Central memory CD8-positive, alpha-beta T cell (primary cell): Measurements from ENCODE around the gene FRMD5.

Experiments
- ATAC-seq: fragments of 150-1000 bp; cut with Tn5 transposase; replicated peaks from 2 replicates; pipeline ENCODE4 v1.10.0; 2022; ENCODE audit warnings: mild to moderate bottlenecking, moderate FRiP score, moderate number of reproducible peaks; ENCODE audit not compliant: poor library complexity, severe bottlenecking; ENCODE audit errors: extremely low read depth
- DNase-seq, 2 donors: peaks; one replicate each; pipeline ENCODE4 v3.0.0; 2021; ENCODE audit warnings: low spot score in 2 of 2
- H3K27ac Mint-ChIP-seq: one replicate; pipeline ENCODE4 v1.8.0; 2022; ENCODE audit warnings: low read depth, mild to moderate bottlenecking, moderate library complexity, mixed read lengths
- H3K27me3 Mint-ChIP-seq: one replicate; pipeline ENCODE4 v1.8.0; 2022; ENCODE audit warnings: mixed read lengths
- H3K36me3 Mint-ChIP-seq: one replicate; pipeline ENCODE4 v1.8.0; 2022; ENCODE audit warnings: mild to moderate bottlenecking, moderate library complexity, mixed read lengths; ENCODE audit not compliant: insufficient read depth
- H3K4me1 Mint-ChIP-seq: one replicate; pipeline ENCODE4 v1.8.0; 2022; ENCODE audit warnings: mixed read lengths
- H3K4me3 Mint-ChIP-seq: one replicate; pipeline ENCODE4 v1.8.0; 2022; ENCODE audit warnings: mild to moderate bottlenecking, moderate library complexity, mixed read lengths
- H3K9me3 Mint-ChIP-seq: one replicate; pipeline ENCODE4 v1.8.0; 2022; ENCODE audit warnings: mixed read lengths

The FRMD5 gene

DNA sequence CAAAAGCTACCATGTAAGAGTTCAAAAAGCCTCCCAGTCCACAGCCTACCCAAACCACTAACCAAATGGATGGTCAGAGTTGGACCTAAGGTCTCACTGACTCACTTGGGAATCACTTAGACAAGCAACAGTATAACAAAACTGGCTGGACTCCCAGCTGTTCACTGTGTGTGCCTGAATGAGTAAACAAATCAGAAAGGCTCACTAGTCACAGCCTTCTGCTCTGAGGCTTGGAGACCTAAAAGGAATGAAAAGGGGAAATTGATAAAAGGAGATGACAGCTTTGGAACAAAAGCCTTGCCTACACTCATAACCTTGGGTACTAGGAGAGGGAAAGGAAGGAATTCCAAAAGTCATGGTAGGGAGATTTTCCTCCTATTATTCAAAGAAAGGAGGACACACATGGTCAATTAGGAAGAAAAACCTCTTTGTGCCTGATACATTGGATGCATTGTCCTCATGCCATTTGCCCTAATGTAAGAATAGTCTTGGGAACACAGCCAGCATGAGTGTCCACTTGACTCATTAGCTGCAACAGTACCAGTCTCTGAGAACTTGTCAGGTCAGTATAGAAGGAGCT lies 92.3 kb downstream of the FRMD5 start:
- H3K27me3 Mint-ChIP-seq: peaks cover 48% of the 10 kb centered on the region
- H3K9me3 Mint-ChIP-seq: no peaks in the 10 kb centered on the region
- H3K4me3 Mint-ChIP-seq: no peak overlapping the region
- no peaks in the 10 kb centered on the region for H3K4me1 Mint-ChIP-seq
- H3K36me3 Mint-ChIP-seq: peaks cover 1% of the 10 kb centered on the region
- DNase-seq (no peak), ATAC-seq (no peak)
- no peak overlapping the region for H3K27ac Mint-ChIP-seq

DNA sequence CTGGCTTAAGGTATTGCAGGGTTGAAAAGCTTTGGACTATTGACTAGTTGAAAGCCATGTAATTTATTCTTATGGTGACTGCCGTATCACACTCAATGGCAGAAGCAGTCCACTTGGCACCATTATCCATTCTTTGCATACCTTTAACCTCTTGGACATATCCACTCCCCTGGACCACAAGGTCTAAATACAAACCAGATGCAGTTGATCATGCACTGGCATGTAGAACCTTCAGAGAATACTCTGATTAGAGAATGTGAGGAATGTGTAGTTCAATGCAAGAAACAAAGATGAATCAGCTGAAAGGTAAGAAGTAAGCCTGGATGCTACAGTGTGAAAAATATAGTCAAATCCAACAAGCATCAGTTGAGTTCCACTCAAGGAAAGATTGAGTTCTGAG lies 93.1 kb downstream of the FRMD5 start:
- Mint-ChIP-seq H3K4me3 (no peak overlapping the region), H3K36me3 (peaks cover 1% of the 10 kb centered on the region), H3K27me3 (peaks cover 43% of the 10 kb centered on the region), H3K4me1 (no peaks in the 10 kb centered on the region), H3K27ac (no peak overlapping the region), H3K9me3 (no peaks in the 10 kb centered on the region)
- no peak for ATAC-seq
- DNase-seq: no peak

DNA sequence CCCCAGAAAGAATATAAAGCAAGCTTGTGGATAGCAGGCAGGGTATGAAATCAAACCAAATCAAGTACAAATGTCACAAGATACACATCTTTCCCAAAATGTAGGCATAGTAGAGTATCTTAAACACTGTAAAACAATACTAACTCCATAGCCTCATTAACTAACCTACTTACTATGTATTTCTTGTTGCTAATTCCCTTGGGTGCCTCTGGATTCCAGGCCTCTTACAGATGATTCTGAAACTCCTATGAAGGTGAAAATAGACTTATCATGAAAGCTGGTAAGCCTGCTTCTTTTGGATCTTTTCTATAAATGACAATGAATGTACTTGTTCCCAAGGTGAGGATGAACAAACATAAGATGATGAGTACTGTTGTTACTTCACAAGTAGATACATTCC lies 93.8 kb downstream of the FRMD5 start:
- ATAC-seq (no peak), DNase-seq (no peak)
- H3K36me3 Mint-ChIP-seq: peaks cover 1% of the 10 kb centered on the region
- peaks cover 37% of the 10 kb centered on the region for H3K27me3 Mint-ChIP-seq
- H3K9me3 Mint-ChIP-seq: no peaks in the 10 kb centered on the region
- no peak overlapping the region for H3K27ac Mint-ChIP-seq
- H3K4me3 Mint-ChIP-seq: no peak overlapping the region
- no peaks in the 10 kb centered on the region for H3K4me1 Mint-ChIP-seq

DNA sequence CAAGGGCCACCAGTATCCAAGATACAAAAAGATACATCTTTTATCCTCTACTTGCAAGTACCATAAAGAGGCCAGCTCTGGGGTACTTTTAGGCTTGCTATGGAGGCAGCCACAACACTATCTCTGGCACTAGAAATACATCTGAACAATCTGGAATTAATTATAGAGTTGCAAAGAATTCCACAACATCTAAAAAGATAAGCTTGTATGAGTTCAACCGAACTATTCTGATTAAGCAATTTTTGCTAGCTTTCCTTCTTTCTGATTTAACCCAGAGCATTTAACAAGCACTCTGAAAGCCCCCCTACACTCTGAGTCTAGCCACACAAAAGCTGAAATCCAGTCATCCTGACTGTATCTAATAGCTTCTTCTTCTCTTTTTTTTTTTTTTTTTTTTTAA lies 95.4 kb downstream of the FRMD5 start:
- peaks cover 1% of the 10 kb centered on the region for H3K36me3 Mint-ChIP-seq
- ATAC-seq: no peak
- H3K27ac Mint-ChIP-seq: no peak overlapping the region
- DNase-seq: no peak
- no peaks in the 10 kb centered on the region for H3K4me1 Mint-ChIP-seq
- H3K4me3 Mint-ChIP-seq: no peak overlapping the region
- no peaks in the 10 kb centered on the region for H3K9me3 Mint-ChIP-seq
- H3K27me3 Mint-ChIP-seq: peaks cover 45% of the 10 kb centered on the region

DNA sequence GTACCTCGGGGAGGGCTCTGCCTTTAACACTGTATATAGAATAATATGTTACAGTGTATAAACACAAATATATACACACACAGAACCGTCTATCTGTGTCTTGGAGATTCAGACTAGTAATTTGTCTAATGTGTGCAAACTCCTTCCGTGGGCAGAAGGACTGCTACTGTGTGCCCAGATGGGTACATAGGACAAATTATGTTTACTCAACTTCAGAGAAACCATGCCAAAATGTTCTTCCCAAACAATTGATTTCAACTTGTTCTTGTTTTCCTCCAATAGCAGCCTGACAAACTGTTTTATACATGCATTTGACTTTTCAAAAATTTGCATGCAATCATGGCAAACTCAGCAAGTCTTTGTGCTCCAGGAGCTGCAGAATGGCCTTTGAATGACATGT lies 97.5 kb downstream of the FRMD5 start:
- no peak for ATAC-seq
- Mint-ChIP-seq H3K4me1 (no peaks in the 10 kb centered on the region), H3K27ac (no peak overlapping the region), H3K4me3 (no peak overlapping the region), H3K9me3 (no peaks in the 10 kb centered on the region), H3K36me3 (peaks cover 1% of the 10 kb centered on the region), H3K27me3 (peaks cover 51% of the 10 kb centered on the region)
- no peak for DNase-seq

DNA sequence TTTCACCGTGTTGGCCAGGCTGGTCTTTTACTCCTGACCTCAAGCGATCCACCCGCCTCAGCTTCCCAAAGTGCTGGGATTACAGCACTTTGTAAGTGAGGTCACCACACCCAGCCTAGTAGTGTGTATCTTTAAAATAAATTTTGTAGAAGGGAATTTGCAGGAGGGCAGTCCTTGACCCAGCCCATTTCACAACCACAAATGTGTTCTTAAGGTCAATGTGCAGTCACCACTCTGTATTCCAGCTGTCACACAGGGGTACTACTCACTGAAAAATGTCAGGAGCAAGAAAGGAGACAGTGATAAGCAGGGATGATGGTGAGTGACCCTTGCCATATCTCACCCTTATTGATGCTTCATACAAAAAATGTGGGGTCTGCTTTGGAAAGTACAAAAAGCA lies 98.5 kb downstream of the FRMD5 start:
- DNase-seq: no peak
- Mint-ChIP-seq H3K4me1 (no peaks in the 10 kb centered on the region), H3K36me3 (no peaks in the 10 kb centered on the region), H3K4me3 (no peak overlapping the region), H3K27me3 (peaks cover 51% of the 10 kb centered on the region), H3K9me3 (no peaks in the 10 kb centered on the region), H3K27ac (no peak overlapping the region)
- no peak for ATAC-seq

DNA sequence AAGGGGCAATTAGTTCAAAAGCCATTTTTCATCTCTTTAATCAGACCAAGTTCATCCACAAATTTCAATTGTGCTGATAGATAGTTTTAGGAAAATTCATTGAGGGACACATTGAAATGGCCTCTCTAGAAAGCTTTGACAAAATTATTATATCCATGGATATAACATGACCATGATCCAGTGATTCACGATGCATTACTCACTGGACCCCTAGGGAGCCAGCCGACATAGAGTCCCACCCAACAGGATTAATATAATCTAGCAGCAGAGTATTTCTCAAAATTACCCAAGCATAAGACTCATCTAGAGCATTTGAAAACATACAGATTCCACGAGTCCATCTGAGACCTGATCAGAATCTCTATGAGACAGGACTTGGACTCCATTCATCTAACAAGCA lies 100.3 kb downstream of the FRMD5 start:
- DNase-seq: no peak
- Mint-ChIP-seq H3K36me3 (no peaks in the 10 kb centered on the region), H3K27ac (no peak overlapping the region), H3K4me3 (no peak overlapping the region), H3K27me3 (peaks cover 44% of the 10 kb centered on the region), H3K9me3 (no peaks in the 10 kb centered on the region), H3K4me1 (no peaks in the 10 kb centered on the region)
- no peak for ATAC-seq

DNA sequence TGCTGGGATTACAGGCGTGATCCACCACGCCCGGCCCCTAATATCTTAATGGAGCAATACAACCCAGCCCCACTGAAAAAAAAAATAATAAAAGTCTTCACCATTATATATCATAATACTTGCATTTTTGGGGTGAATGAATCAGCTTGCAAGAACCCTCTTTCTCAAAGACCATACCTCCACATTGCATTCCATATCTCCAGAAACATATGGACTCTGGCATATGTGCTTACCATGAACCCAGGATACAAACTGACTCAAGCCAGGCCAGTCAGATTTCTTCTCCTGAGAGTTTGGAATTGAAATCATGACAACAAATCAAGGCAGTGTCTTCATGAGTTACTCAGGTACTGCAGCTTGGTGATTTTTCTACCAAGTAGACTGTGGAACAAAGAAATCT lies 101.2 kb downstream of the FRMD5 start:
- no peaks in the 10 kb centered on the region for H3K9me3 Mint-ChIP-seq
- peaks cover 44% of the 10 kb centered on the region for H3K27me3 Mint-ChIP-seq
- no peaks in the 10 kb centered on the region for H3K4me1 Mint-ChIP-seq
- DNase-seq (no peak), ATAC-seq (no peak)
- H3K27ac Mint-ChIP-seq: no peak overlapping the region
- no peaks in the 10 kb centered on the region for H3K36me3 Mint-ChIP-seq
- no peak overlapping the region for H3K4me3 Mint-ChIP-seq

DNA sequence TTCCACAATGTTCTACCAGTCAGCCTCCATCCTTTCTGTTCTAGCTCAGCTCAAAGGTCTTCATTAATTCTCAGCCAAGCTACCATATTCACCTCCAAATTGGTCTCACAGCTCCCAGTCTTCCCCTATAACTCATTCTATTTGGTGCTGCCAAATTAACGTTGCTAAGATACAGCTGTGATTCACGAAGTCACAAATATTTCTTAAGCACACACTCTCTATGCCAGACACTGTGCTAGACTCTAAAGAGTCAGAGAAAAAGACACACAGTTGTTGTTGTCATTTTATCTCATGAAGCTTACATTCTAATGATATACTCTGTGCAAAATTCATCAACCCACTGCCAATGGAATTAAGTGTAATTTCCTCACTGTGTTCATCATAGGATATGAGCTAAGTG lies 102.8 kb downstream of the FRMD5 start:
- Mint-ChIP-seq H3K27ac (no peak overlapping the region), H3K9me3 (no peaks in the 10 kb centered on the region), H3K4me3 (no peak overlapping the region), H3K36me3 (no peaks in the 10 kb centered on the region), H3K27me3 (peaks cover 44% of the 10 kb centered on the region), H3K4me1 (no peaks in the 10 kb centered on the region)
- DNase-seq (no peak), ATAC-seq (no peak)

DNA sequence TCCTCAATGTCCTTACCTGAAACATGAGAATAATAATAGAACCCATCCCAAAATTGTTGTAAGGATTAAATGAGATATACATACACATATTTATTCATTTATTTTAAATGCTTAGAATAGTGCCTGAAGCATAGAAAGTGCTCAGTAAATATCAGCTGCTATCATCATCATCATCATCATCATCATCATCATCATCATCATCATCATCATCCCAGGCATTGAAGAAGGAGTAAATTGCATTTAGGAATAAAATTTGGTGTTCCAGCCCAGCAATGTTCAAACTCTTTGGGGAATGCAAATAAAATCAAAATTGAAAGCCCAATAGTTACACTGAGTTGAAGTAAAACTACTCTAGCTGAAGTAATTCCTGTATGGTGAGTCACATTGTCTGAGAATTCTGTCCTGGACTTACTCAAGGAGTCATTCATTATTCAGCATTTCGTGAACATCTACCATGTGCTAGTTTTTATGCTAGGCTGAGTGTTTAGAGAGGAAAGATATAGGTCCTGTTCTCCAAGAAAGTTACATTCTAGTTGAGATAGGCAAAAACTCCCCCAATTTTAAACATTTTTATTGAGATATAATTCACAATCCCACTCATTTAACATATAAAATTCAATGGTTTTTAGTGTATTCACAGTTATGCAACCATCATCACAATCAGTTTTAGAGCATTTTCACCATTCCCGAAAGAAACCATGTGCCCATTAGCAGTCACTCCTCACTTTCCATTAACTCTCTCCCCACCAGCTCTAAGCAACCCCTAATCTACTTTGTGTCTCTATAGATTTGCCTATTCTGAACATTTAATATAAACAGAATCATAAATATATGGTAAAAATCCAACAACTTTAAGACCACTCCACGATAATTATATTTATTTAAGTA lies 107.2 kb downstream of the FRMD5 start:
- H3K36me3 Mint-ChIP-seq: no peaks in the 10 kb centered on the region
- H3K27me3 Mint-ChIP-seq: peaks cover 24% of the 10 kb centered on the region
- no peak overlapping the region for H3K4me3 Mint-ChIP-seq
- no peak for ATAC-seq
- no peaks in the 10 kb centered on the region for H3K9me3 Mint-ChIP-seq
- no peaks in the 10 kb centered on the region for H3K4me1 Mint-ChIP-seq
- H3K27ac Mint-ChIP-seq: no peak overlapping the region
- no peak for DNase-seq

DNA sequence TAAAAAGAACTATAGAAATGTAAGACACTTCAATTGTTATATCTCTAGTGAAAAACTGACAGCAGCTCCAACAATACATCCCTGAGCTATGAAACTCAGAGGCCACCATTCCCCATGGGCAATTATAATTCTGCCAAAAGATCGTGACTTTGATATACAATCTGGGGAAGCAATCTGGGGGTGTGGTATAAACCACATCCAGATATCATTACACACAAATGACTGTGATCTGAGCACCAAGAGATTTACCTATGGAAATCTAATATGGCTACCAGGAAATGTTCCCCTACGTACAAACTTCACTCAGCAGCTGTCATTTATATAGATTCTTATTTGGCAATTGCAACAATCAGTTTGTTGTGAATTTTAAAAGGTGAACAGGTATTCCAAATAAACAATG lies 110.3 kb downstream of the FRMD5 start:
- Mint-ChIP-seq H3K9me3 (no peaks in the 10 kb centered on the region), H3K4me3 (no peak overlapping the region), H3K4me1 (no peaks in the 10 kb centered on the region), H3K36me3 (no peaks in the 10 kb centered on the region), H3K27ac (no peak overlapping the region), H3K27me3 (peaks cover 30% of the 10 kb centered on the region)
- DNase-seq: no peak
- no peak for ATAC-seq

DNA sequence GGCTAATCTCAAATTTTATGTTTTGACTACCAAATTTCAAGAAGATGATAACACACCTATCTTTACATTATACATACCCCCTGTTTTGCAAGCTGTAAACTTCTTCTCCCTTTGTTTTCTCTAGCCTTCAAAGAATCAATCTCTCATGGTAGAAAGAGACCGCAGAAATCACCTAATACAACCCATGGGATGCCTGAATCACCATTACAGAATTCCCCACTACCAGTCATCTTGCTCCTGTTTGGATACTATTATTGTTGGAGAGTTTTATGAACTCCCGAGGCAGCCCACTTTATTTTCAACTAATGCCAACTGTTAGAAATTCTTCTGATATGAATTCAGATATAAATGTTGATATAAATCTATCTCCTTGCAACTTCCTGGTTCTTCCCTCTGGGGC lies 110.9 kb downstream of the FRMD5 start:
- no peaks in the 10 kb centered on the region for H3K9me3 Mint-ChIP-seq
- no peaks in the 10 kb centered on the region for H3K36me3 Mint-ChIP-seq
- no peaks in the 10 kb centered on the region for H3K4me1 Mint-ChIP-seq
- H3K4me3 Mint-ChIP-seq: no peak overlapping the region
- no peak for ATAC-seq
- no peak overlapping the region for H3K27ac Mint-ChIP-seq
- peaks cover 36% of the 10 kb centered on the region for H3K27me3 Mint-ChIP-seq
- DNase-seq: no peak

DNA sequence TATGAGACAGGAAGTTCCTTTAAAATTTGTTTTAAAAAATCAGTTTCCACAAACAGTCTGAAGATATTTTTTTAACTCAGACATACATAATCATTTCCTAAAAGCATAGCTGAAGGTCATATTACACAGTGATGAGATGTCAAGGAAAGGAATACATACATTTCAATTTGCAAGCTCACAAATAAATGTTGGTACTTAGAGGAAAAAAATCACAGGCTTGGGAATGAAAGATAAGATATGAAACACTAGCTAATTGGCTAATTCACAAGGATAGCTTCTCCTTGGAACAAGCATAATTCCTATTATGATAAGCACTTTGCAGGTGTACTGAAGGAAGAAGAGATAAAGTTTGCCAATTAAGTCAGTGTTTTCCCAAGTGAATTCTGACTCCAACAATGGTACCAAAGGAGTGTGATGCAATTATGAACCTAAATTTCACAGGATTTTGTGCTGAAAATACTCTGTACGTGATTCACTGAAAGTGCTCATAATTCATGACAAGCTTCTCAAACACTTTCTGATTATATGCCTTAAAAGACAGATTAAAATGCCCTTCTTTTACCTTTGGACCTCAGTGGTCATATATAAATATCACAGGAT lies 112.4 kb downstream of the FRMD5 start:
- H3K27me3 Mint-ChIP-seq: peaks cover 49% of the 10 kb centered on the region
- DNase-seq: no peak
- H3K27ac Mint-ChIP-seq: no peak overlapping the region
- no peaks in the 10 kb centered on the region for H3K4me1 Mint-ChIP-seq
- H3K4me3 Mint-ChIP-seq: no peak overlapping the region
- ATAC-seq: no peak
- H3K36me3 Mint-ChIP-seq: no peaks in the 10 kb centered on the region
- no peaks in the 10 kb centered on the region for H3K9me3 Mint-ChIP-seq
